Measurements from ENCODE around the gene SLC45A2. TPM values are rescaled to one million over a fixed set of nuclear protein-coding genes. Genes with fewer than 3 reads are reported as not detected.

The SLC45A2 gene
- total RNA-seq, 3 donors from 2014 or later, result 0.28 to 1.2 (median 1.0) TPM

GRCh38 chr5:34005681-34006080 is 21.2 kb upstream of the SLC45A2 start:
- Histone ChIP-seq H3K36me3 (ENCODE audit: low read depth) (no peaks in the 10 kb centered on the region), H3K9me3 (no peaks in the 10 kb centered on the region), H3K4me1 (ENCODE audit: low read depth) (peaks cover 8% of the 10 kb centered on the region), H3K4me3 (no peak overlapping the region)
- DNase-seq (no peak), ATAC-seq (no peak)
- TF ChIP-seq CTCF (IDR thresholded peaks at IDR 0.05), result no peak
- intact Hi-C loops (cut with DNase I, micrococcal nuclease), result no loop called here

GRCh38 chr5:34005211-34005610 is 20.7 kb upstream of the SLC45A2 start:
- no peak overlapping the region for H3K4me3 ChIP-seq
- ATAC-seq, result no peak
- H3K9me3 ChIP-seq, result no peaks in the 10 kb centered on the region
- peaks cover 8% of the 10 kb centered on the region for H3K4me1 ChIP-seq (ENCODE audit: low read depth)
- no peak for TF ChIP-seq CTCF (IDR thresholded peaks at IDR 0.05)
- intact Hi-C loops (cut with DNase I, micrococcal nuclease), result no loop called here
- DNase-seq, result no peak
- no peaks in the 10 kb centered on the region for H3K36me3 ChIP-seq (ENCODE audit: low read depth)

GRCh38 chr5:34003941-34004340 is 19.4 kb upstream of the SLC45A2 start:
- no peak overlapping the region for H3K4me3 ChIP-seq
- ATAC-seq, result no peak
- no peaks in the 10 kb centered on the region for H3K36me3 ChIP-seq (ENCODE audit: low read depth)
- no peak for DNase-seq
- intact Hi-C loops (cut with DNase I, micrococcal nuclease), result no loop called here
- peaks cover 2% of the 10 kb centered on the region for H3K4me1 ChIP-seq (ENCODE audit: low read depth)
- no peak for TF ChIP-seq CTCF (IDR thresholded peaks at IDR 0.05)
- H3K9me3 ChIP-seq, result no peaks in the 10 kb centered on the region

- intact Hi-C loops (cut with DNase I, micrococcal nuclease), result no loop called here
- no peaks in the 10 kb centered on the region for H3K4me1 ChIP-seq (ENCODE audit: low read depth)
- H3K9me3 ChIP-seq, result no peaks in the 10 kb centered on the region
- DNase-seq (no peak), ATAC-seq (no peak)
- no peak overlapping the region for H3K4me3 ChIP-seq
- H3K36me3 ChIP-seq (ENCODE audit: low read depth), result peaks cover 6% of the 10 kb centered on the region
- TF ChIP-seq CTCF (IDR thresholded peaks at IDR 0.05), result no peak
These were observed 18.3 kb upstream of the SLC45A2 start for GRCh38 chr5:34002629-34003328.

GRCh38 chr5:34001241-34001841 is 16.8 kb upstream of the SLC45A2 start:
- DNase-seq, result peak in 1 of 3 donors; percentile 72

More at GRCh38 chr5:34001241-34001841, 16.8 kb upstream of the SLC45A2 start:
- H3K36me3 ChIP-seq (ENCODE audit: low read depth), result peaks cover 6% of the 10 kb centered on the region
- no peaks in the 10 kb centered on the region for H3K4me1 ChIP-seq (ENCODE audit: low read depth)
- TF ChIP-seq CTCF (IDR thresholded peaks at IDR 0.05), result no peak
- no peak overlapping the region for H3K4me3 ChIP-seq
- H3K9me3 ChIP-seq, result no peaks in the 10 kb centered on the region
- intact Hi-C loops (cut with DNase I, micrococcal nuclease), result no loop called here
- ATAC-seq, result peak; percentile 80
